HEK293T (cell line): ENCODE measurements around the gene KIF25.
"Not testable (repeated sequence)": the region's sequence is repeated elsewhere in the genome, so short reads cannot be mapped to it uniquely, and the experiment has no call there.

Experiments
- CTCF ChIA-PET: fragments of 350-600 bp; formaldehyde crosslinking; extraction: SDS; loops from one replicate; lab custom pipeline; 2021; ENCODE audit warnings: antibody characterized with exemption, inconsistent platforms; lab: Yijun Ruan, JAX
- POLR2A ChIA-PET: fragments of 350-600 bp; formaldehyde crosslinking; extraction: SDS; loops from one replicate; lab custom pipeline; 2020; ENCODE audit warnings: antibody characterized with exemption, inconsistent platforms; lab: Yijun Ruan, JAX
- DNase-seq: peaks from one replicate; pipeline ENCODE4 v3.0.0; 2012; ENCODE audit warnings: mixed read lengths; ENCODE audit errors: extremely low spot score
- ARNT ChIP-seq: fragments of 450-650 bp; IDR thresholded peaks from 2 replicates; pipeline ENCODE4 v1.6.1; 2017; ENCODE audit warnings: mild to moderate bottlenecking
- BHLHE40 ChIP-seq: fragments of 450-650 bp; IDR thresholded peaks from 2 replicates; pipeline ENCODE4 v1.6.1; 2016; ENCODE audit warnings: mild to moderate bottlenecking, moderate library complexity, borderline replicate concordance
- CTBP1 ChIP-seq: fragments of 450-650 bp; IDR thresholded peaks from 2 replicates; pipeline ENCODE4 v1.6.1; 2016; ENCODE audit warnings: borderline replicate concordance
- ELF4 ChIP-seq: fragments of 450-650 bp; IDR thresholded peaks from 2 replicates; pipeline ENCODE4 v1.6.1; 2017; ENCODE audit warnings: antibody characterized with exemption
- FOXA1 ChIP-seq: fragments of 450-650 bp; IDR thresholded peaks from 2 replicates; pipeline ENCODE4 v1.6.1; 2016; ENCODE audit warnings: mild to moderate bottlenecking
- FOXK2 ChIP-seq: fragments of 450-650 bp; IDR thresholded peaks from 2 replicates; pipeline ENCODE4 v1.6.1; 2016; ENCODE audit warnings: mild to moderate bottlenecking
- FOXM1 ChIP-seq: fragments of 450-650 bp; IDR thresholded peaks from 2 replicates; pipeline ENCODE4 v1.6.1; 2017; ENCODE audit warnings: mild to moderate bottlenecking, borderline replicate concordance
- HDGF ChIP-seq: fragments of 450-650 bp; IDR thresholded peaks from 2 replicates; pipeline ENCODE4 v1.6.1; 2017; ENCODE audit warnings: antibody characterized with exemption, borderline replicate concordance
- L3MBTL2 ChIP-seq: fragments of 450-650 bp; conservative IDR thresholded peaks from 2 replicates; pipeline ENCODE4 v1.6.1; 2016; ENCODE audit warnings: mild to moderate bottlenecking
- LEF1 ChIP-seq: fragments of 450-650 bp; IDR thresholded peaks from 2 replicates; pipeline ENCODE4 v1.6.1; 2017; ENCODE audit warnings: mild to moderate bottlenecking, borderline replicate concordance
- NFRKB ChIP-seq: fragments of 450-650 bp; IDR thresholded peaks from 2 replicates; pipeline ENCODE4 v1.6.1; 2016; ENCODE audit warnings: mild to moderate bottlenecking, moderate library complexity
- PKNOX1 ChIP-seq: fragments of 450-650 bp; IDR thresholded peaks from 2 replicates; pipeline ENCODE4 v1.6.1; 2016
- SP1 ChIP-seq: fragments of 450-650 bp; IDR thresholded peaks from 2 replicates; pipeline ENCODE4 v1.6.1; 2017
- SUZ12 ChIP-seq: fragments of 450-650 bp; IDR thresholded peaks from 2 replicates; pipeline ENCODE4 v1.6.1; 2016; ENCODE audit warnings: mild to moderate bottlenecking
- TARDBP ChIP-seq: fragments of 450-650 bp; IDR thresholded peaks from 2 replicates; pipeline ENCODE4 v1.6.1; 2016
- ZNF384 ChIP-seq: fragments of 450-650 bp; IDR thresholded peaks from 2 replicates; pipeline ENCODE4 v1.6.1; 2016

The KIF25 gene

DNA sequence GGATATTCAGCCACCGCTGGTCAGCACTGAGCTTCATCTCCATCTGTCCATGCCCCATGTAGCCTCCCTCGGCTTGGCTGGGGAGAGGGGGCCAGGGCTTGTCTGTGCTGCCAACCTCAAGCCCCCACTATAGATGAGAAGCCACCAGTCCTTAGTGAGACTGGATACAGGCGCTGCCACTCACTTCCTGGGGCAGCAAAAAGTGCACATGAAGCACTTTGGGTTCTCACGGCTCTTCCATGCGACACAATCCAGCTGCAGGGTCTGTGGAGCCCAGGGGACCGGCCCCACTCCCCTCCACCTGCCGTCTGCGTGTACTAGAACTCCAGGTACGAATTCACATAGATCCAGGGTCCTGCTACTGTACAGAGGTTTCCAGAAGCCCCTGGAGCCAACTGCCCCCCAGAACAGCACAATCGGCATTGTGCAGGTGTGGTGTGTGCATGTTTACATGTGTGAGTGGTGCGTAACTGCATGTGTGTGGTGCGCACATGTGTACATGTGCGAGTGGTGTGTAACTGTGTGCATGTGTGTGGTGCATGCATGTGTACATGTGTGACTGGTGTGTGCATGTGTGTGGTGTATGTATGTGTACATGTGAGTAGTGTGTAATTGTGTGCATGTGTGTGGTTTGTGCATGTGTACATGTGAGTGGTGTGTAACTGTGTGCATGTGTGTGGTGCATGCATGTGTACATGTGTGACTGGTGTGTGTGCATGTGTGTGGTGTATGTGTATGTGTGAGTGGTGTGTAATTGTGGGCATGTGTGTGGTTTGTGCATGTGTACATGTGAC lies 76.7 kb downstream of the KIF25 start:
- ChIA-PET POLR2A (no interaction called here), CTCF (interaction anchor here (1.0 kb wide), 1 partner anchor 15 kb away, joined by 3 read pairs; no protein-coding TSS in a partner anchor)
- no peak for TF ChIP-seq SP1
- no peak for DNase-seq

DNA sequence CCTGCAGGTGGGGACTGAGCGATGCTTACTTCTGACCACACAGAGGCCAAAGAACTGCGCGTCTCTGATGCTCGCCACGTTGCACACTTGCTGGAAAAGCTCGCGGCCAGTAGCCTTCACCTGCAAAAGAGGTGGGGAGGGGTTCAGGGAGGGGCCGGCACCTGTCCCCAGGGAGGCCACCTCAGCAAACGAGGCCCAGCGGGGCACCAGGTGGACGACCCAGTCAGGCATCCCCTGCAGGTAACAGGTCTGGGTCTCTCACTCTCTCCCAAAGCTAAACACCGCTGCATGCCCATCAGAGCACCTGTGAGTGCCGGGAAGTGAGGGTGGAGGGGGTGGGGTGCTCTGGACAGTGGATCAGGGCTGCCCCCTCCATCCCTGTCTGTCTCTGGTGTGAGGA lies 77.7 kb downstream of the KIF25 start:
- TF ChIP-seq ARNT (no peak), LEF1 (no peak), TARDBP (no peak), L3MBTL2 (no peak), ZNF384 (no peak), ELF4 (no peak), FOXA1 (no peak), PKNOX1 (no peak), SP1 (no peak)

DNA sequence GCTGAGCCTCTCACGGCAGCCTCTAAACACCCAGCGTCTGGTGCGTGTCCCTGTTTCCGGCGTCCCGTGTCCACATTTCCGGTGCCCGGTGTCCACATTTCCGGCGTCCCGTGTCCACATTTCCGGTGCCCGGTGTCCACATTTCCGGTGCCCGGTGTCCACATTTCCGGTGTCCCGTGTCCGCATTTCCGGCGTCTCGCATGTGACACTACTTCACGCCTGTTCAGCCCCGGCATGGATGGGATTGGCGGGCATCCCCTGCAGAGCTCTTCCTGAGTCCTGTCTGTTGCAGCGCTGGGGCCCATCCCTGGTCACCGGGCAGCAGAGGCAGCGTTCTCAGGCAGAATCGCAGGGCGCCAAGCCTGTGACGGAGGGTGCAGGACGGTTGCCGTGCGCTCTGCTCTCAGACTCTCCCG lies 78.3 kb downstream of the KIF25 start:
- POLR2A ChIA-PET, result no interaction called here
- DNase-seq, result no peak
- TF ChIP-seq TARDBP, result no peak
- TF ChIP-seq BHLHE40, result no peak
- no peak for TF ChIP-seq FOXA1
- no peak for TF ChIP-seq ARNT
- no peak for TF ChIP-seq NFRKB
- no peak for TF ChIP-seq ZNF384
- no peak for TF ChIP-seq CTBP1
- TF ChIP-seq HDGF, result no peak
- TF ChIP-seq PKNOX1, result no peak
- TF ChIP-seq LEF1, result no peak
- TF ChIP-seq L3MBTL2, result no peak
- no peak for TF ChIP-seq ELF4
- no peak for TF ChIP-seq FOXM1
- TF ChIP-seq SP1, result no peak
- TF ChIP-seq FOXK2, result no peak
- TF ChIP-seq SUZ12, result no peak
- CTCF ChIA-PET, result no interaction called here

More for the DNA sequence above, 77.7 kb downstream of the KIF25 start:
- POLR2A ChIA-PET, result no interaction called here
- no peak for DNase-seq
- CTCF ChIA-PET, result no interaction called here

DNA sequence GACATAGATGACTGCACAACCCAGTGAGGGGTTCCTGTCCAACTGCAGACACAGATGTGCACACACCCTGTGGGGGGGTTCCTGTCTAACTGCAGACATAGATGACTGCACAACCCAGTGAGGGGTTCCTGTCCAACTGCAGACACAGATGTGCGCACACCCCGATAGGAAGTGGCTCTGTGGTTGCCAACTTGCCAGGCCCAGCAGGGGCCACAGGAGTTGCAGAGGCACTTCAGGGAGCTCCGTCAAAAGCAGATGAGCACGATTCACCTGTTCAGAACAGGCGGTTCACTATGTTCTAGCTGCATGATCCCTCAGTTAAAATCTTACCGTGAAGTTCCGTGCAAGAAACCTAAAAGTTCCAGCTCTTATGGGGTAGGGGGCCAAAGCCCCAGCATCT lies 79.9 kb downstream of the KIF25 start:
- CTCF ChIA-PET, result interaction anchor here (0.6 kb wide), 1 partner anchor 469 kb away, joined by 3 read pairs; no protein-coding TSS in a partner anchor
- DNase-seq, POLR2A ChIA-PET: not testable (repeated sequence)

GRCh38 chr6:168078175-168078942 lies 80.9 kb downstream of the KIF25 start:
- no peak for DNase-seq
- POLR2A ChIA-PET, result interaction anchor here (0.5 kb wide), 1 partner anchor 235 kb away, joined by 3 read pairs; no protein-coding TSS in a partner anchor
- TF ChIP-seq ELF4 (no peak), FOXA1 (no peak), LEF1 (no peak), CTBP1 (no peak), HDGF (no peak), SP1 (no peak), SUZ12 (no peak), BHLHE40 (no peak), TARDBP (no peak), FOXM1 (no peak), ARNT (no peak)
- CTCF ChIA-PET, result no interaction called here

DNA sequence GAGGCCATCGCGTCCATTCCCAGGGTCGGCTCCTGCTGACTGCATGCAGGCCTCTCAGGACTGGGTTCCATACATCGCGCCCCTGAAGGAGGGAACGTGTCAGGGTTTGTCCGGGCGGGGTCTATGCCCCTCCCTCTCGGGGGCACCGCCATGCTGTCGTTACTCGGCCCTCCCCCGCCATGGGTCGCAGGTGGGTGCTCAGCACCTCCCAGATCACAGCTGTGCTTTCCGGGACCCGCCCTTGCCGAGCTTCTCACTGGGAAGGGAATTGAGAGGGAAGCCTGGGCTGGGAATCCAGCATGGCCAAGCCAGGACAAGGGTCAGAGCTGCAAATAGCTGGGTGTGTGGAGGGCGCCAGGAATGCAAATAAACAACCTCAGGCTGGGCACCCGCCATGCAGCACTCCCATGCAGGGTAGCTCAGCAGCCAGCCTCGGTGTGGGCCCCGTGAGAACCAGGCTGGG lies 81.5 kb downstream of the KIF25 start, which contains the start of gene FRMD1:
TSS of gene FRMD1 (minus strand) at position 270 of the 463 bp plus-strand sequence. CDS start at position 152, 118 bp downstream.
- no peak for TF ChIP-seq LEF1
- TF ChIP-seq CTBP1, result no peak
- no peak for TF ChIP-seq SUZ12
- TF ChIP-seq PKNOX1, result no peak
- no peak for TF ChIP-seq SP1
- no peak for TF ChIP-seq FOXK2
- no peak for TF ChIP-seq NFRKB
- no peak for TF ChIP-seq HDGF
- TF ChIP-seq FOXA1, result no peak
- no peak for TF ChIP-seq ZNF384
- TF ChIP-seq FOXM1, result no peak
- TF ChIP-seq ELF4, result no peak
- TF ChIP-seq BHLHE40, result no peak
- TF ChIP-seq TARDBP, result no peak
- TF ChIP-seq ARNT, result no peak
- TF ChIP-seq L3MBTL2, result no peak
- POLR2A ChIA-PET, result no interaction called here
- no peak for DNase-seq
- CTCF ChIA-PET, result no interaction called here
